Tibial nerve (tissue), 4 donors: Measurements from ENCODE around the gene LARP7. TPM values are rescaled to one million over a fixed set of nuclear protein-coding genes. Genes with fewer than 3 reads are reported as not detected.
A peak's percentile ranks its signal among the peaks of the same experiment; 100 is the strongest.
"Not testable (repeated sequence)": the region's sequence is repeated elsewhere in the genome, so short reads cannot be mapped to it uniquely, and the experiment has no call there.

Experiments
- DNase-seq, 2 donors: peaks; one replicate each; pipeline ENCODE4 v3.0.0-alpha.2; 2019; ENCODE audit warnings: low spot score in 2 of 2
- H3K27ac ChIP-seq, 4 donors: fragments of 200-600 bp; sonication (generic) in 3 of 4; one replicate each; pipeline ENCODE4 v1.5.1; 2017 to 2019; ENCODE audit warnings: mild to moderate bottlenecking in 1 of 4
- H3K27me3 ChIP-seq, 2 donors: fragments of 200-600 bp; sonication (generic) in 1 of 2; one replicate each; pipeline versions ENCODE4 v1.5.1 to v1.6.0; 2017 to 2019
- H3K36me3 ChIP-seq, 3 donors: fragments of 200-600 bp; sonication (generic); one replicate each; pipeline ENCODE4 v1.5.1; 2018 to 2019
- H3K4me1 ChIP-seq, 4 donors: fragments of 200-600 bp; sonication (generic) in 3 of 4; one replicate each; pipeline ENCODE4 v1.5.1; 2017 to 2019
- H3K4me3 ChIP-seq, 4 donors: fragments of 200-600 bp; sonication (generic) in 3 of 4; one replicate each; pipeline ENCODE4 v1.5.1; 2017 to 2019; ENCODE audit warnings: mild to moderate bottlenecking in 1 of 4, moderate library complexity in 1 of 4
- H3K9me3 ChIP-seq, 4 donors: fragments of 200-600 bp; sonication (generic) in 3 of 4; one replicate each; pipeline ENCODE4 v1.5.1; 2017 to 2019
- CTCF ChIP-seq, 5 experiments: fragments of 200-600 bp in 3 of 5; fragments of 450-650 bp in 2 of 5; sonication (generic) in 3 of 5; IDR thresholded peaks; one replicate each; pipeline ENCODE4 v1.5.1; 2016 to 2019; ENCODE audit warnings: antibody characterized with exemption in 5 of 5, mild to moderate bottlenecking in 3 of 5, moderate library complexity in 2 of 5
- EP300 ChIP-seq, 2 donors: sonication (generic); formaldehyde crosslinking; IDR thresholded peaks; one replicate each; pipeline ENCODE4 v1.6.1; 2017; ENCODE audit warnings: antibody characterized with exemption in 2 of 2, mild to moderate bottlenecking in 1 of 2
- POLR2A ChIP-seq, 2 donors: fragments of 450-650 bp; IDR thresholded peaks; one replicate each; pipeline ENCODE4 v1.6.1; 2017; ENCODE audit warnings: antibody characterized with exemption in 2 of 2, mild to moderate bottlenecking in 2 of 2, moderate library complexity in 2 of 2
- WGBS, 2 donors: methylation state at CpG; one replicate each; pipeline ENCODE4 v1.1.5; 2018; 5-methylcytosine and 5-hydroxymethylcytosine counted together
- total RNA-seq, 4 donors: library from RNA; depleted of rRNA; stranded (reverse); fragments of >200 nt; gene quantifications; one replicate each; pipeline ENCODE4 v1.1.0, GENCODE V29; 2016

The LARP7 gene
- total RNA-seq, 4 donors from 2014 or later: 29.4 to 47.3 (median 40.4) TPM

GRCh38 chr4:112593438-112594133 is 43.4 kb upstream of the LARP7 start:
- Histone ChIP-seq H3K9me3 (peaks cover 0 to 8% (median 0%) of the 10 kb centered on the region in 4 donors), H3K4me1 (no peaks in the 10 kb centered on the region), H3K27ac (no peak overlapping the region), H3K27me3 (no peaks in the 10 kb centered on the region), H3K4me3 (no peak overlapping the region), H3K36me3 (peaks cover 0 to 16% (median 0%) of the 10 kb centered on the region in 3 donors)
- no peak for TF ChIP-seq EP300 (IDR thresholded peaks at IDR 0.05)
- TF ChIP-seq POLR2A (IDR thresholded peaks at IDR 0.05): no peak
- no peak for TF ChIP-seq CTCF (IDR thresholded peaks at IDR 0.05)
- WGBS, 2 donors: 96% methylated on average over 5 of the region's 5 CpGs
- no peak for DNase-seq

GRCh38 chr4:112594993-112595392 is 42.0 kb upstream of the LARP7 start:
- no peak overlapping the region for H3K4me3 ChIP-seq
- H3K27ac ChIP-seq: no peak overlapping the region
- no peak for DNase-seq
- 88 to 98% methylated on average over 1 of the region's 1 CpG for WGBS, 2 donors
- H3K36me3 ChIP-seq: peaks cover 0 to 11% (median 0%) of the 10 kb centered on the region in 3 donors
- no peaks in the 10 kb centered on the region for H3K27me3 ChIP-seq
- H3K4me1 ChIP-seq: no peaks in the 10 kb centered on the region
- peaks cover 0 to 8% (median 0%) of the 10 kb centered on the region in 4 donors for H3K9me3 ChIP-seq
- TF ChIP-seq POLR2A (IDR thresholded peaks at IDR 0.05) (no peak), CTCF (IDR thresholded peaks at IDR 0.05) (no peak), EP300 (IDR thresholded peaks at IDR 0.05) (no peak)

- Histone ChIP-seq H3K27ac (no peak overlapping the region), H3K4me3 (no peak overlapping the region), H3K4me1 (no peaks in the 10 kb centered on the region), H3K27me3 (no peaks in the 10 kb centered on the region), H3K36me3 (peaks cover 0 to 24% (median 0%) of the 10 kb centered on the region in 3 donors), H3K9me3 (no peaks in the 10 kb centered on the region)
- peak in 1 of 2 donors; percentile 64 for DNase-seq
- TF ChIP-seq CTCF (IDR thresholded peaks at IDR 0.05) (peak; percentile 41 to 51 (median 50)), EP300 (IDR thresholded peaks at IDR 0.05) (no peak)
Measured at GRCh38 chr4:112604589-112604988, 32.4 kb upstream of the LARP7 start.

GRCh38 chr4:112612814-112613213 is 24.1 kb upstream of the LARP7 start:
- not testable (repeated sequence) for H3K27ac ChIP-seq, H3K4me1 ChIP-seq, H3K4me3 ChIP-seq, H3K9me3 ChIP-seq, DNase-seq, H3K27me3 ChIP-seq
- 85 to 86% methylated on average over 2 of the region's 2 CpGs for WGBS, 2 donors
- H3K36me3 ChIP-seq: peaks cover 0 to 33% (median 0%) of the 10 kb centered on the region in 3 donors

GRCh38 chr4:112616984-112617383 is 20.0 kb upstream of the LARP7 start:
- WGBS, 2 donors: 96 to 97% methylated on average over 2 of the region's 2 CpGs
- TF ChIP-seq EP300 (IDR thresholded peaks at IDR 0.05) (no peak), POLR2A (IDR thresholded peaks at IDR 0.05) (no peak), CTCF (IDR thresholded peaks at IDR 0.05) (no peak)
- H3K27ac ChIP-seq: no peak overlapping the region
- no peak overlapping the region for H3K4me3 ChIP-seq
- DNase-seq: no peak
- peaks cover 0 to 31% (median 0%) of the 10 kb centered on the region in 3 donors for H3K36me3 ChIP-seq
- no peaks in the 10 kb centered on the region for H3K4me1 ChIP-seq
- no peaks in the 10 kb centered on the region for H3K27me3 ChIP-seq
- H3K9me3 ChIP-seq: no peaks in the 10 kb centered on the region
